Measurements from ENCODE around the gene GLMN. TPM values are rescaled to one million over a fixed set of nuclear protein-coding genes. Genes with fewer than 3 reads are reported as not detected.

GLMN gene
- total RNA-seq, 1 experiment from 2014 or later, result 23.6 TPM

GRCh38 chr1:92203105-92203504 lies 95.7 kb downstream of the GLMN start:
- no peaks in the 10 kb centered on the region for H3K79me1 ChIP-seq (ENCODE audit: insufficient read depth, low read depth, low read length, poor library complexity, severe bottlenecking)
- no peak for DNase-seq
- no peak overlapping the region for H2BK120ac ChIP-seq (ENCODE audit: low read depth, low read length, poor library complexity, severe bottlenecking)
- no peak overlapping the region for H2BK5ac ChIP-seq (ENCODE audit: insufficient read length, low read length)
- TF ChIP-seq, protein P1, sequence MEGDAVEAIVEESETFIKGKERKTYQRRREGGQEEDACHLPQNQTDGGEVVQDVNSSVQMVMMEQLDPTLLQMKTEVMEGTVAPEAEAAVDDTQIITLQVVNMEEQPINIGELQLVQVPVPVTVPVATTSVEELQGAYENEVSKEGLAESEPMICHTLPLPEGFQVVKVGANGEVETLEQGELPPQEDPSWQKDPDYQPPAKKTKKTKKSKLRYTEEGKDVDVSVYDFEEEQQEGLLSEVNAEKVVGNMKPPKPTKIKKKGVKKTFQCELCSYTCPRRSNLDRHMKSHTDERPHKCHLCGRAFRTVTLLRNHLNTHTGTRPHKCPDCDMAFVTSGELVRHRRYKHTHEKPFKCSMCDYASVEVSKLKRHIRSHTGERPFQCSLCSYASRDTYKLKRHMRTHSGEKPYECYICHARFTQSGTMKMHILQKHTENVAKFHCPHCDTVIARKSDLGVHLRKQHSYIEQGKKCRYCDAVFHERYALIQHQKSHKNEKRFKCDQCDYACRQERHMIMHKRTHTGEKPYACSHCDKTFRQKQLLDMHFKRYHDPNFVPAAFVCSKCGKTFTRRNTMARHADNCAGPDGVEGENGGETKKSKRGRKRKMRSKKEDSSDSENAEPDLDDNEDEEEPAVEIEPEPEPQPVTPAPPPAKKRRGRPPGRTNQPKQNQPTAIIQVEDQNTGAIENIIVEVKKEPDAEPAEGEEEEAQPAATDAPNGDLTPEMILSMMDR (conservative IDR thresholded peaks at IDR 0.05), result no peak
- no peak overlapping the region for H4K5ac ChIP-seq (ENCODE audit: insufficient read length, low read depth, low read length)
- no peaks in the 10 kb centered on the region for H3K23me2 ChIP-seq (ENCODE audit: insufficient read length, low read depth, low read length, poor library complexity, severe bottlenecking)
- H3K79me2 ChIP-seq (ENCODE audit: insufficient read depth, low read length), result no peaks in the 10 kb centered on the region
- H3K14ac ChIP-seq (ENCODE audit: insufficient read depth, low read length), result no peak overlapping the region
- no peak overlapping the region for H3K4me2 ChIP-seq (ENCODE audit: insufficient read depth, insufficient read length, low read length)
- H3K4ac ChIP-seq (ENCODE audit: low read depth, low read length), result no peak overlapping the region
- no peaks in the 10 kb centered on the region for H3K27me3 ChIP-seq (ENCODE audit: insufficient read depth, low read length)
- H3T11ph ChIP-seq (ENCODE audit: low read length), result no peak overlapping the region
- H3K9me3 ChIP-seq (ENCODE audit: control insufficient read depth, low read depth, low read length), result no peaks in the 10 kb centered on the region
- no peak overlapping the region for H2BK12ac ChIP-seq (ENCODE audit: insufficient read length, low read depth, low read length)
- H4K8ac ChIP-seq (replicated peaks; ENCODE audit: insufficient read length, low read depth, low read length), result no peak overlapping the region
- H2AFZ ChIP-seq (ENCODE audit: low read length), result no peak overlapping the region
- Mint-ChIP-seq H3K27me3 (ENCODE audit: low read depth) (no peaks in the 10 kb centered on the region; the same call in 1 of the 2 replicates), H3K4me1 (no peaks in the 10 kb centered on the region), H3K9me3 (0 out of 5 replicates have a peak, but pooled peaks cover 0 to 2% of the 10 kb centered on the region in 2 experiments), H3K4me3 (no peak overlapping the region), H3K36me3 (ENCODE audit: insufficient read depth in 1 of 3, low read depth in 3 of 3) (no peaks in the 10 kb centered on the region), H3K27ac (no peak overlapping the region)
- H2BK20ac ChIP-seq (ENCODE audit: low read depth, low read length, poor library complexity, severe bottlenecking), result no peak overlapping the region
- H2BK15ac ChIP-seq (ENCODE audit: low read depth, low read length), result no peak overlapping the region
- no peak overlapping the region for H4K91ac ChIP-seq (ENCODE audit: insufficient read length, low read depth, low read length)
- no peak overlapping the region for H3K23ac ChIP-seq (ENCODE audit: insufficient read length, low read depth, low read length)
- H3K4me1 ChIP-seq (ENCODE audit: insufficient read depth, low read length), result no peaks in the 10 kb centered on the region
- H4K20me1 ChIP-seq (ENCODE audit: control insufficient read depth, insufficient read depth, insufficient read length), result no peaks in the 10 kb centered on the region
- no peak overlapping the region for H3K27ac ChIP-seq (ENCODE audit: insufficient read length, low read depth, low read length)
- H2AK5ac ChIP-seq (ENCODE audit: insufficient read length, low read length), result no peak overlapping the region
- no peak overlapping the region for H3K9ac ChIP-seq (ENCODE audit: extremely low read depth, insufficient read length, low read length)
- H3K56ac ChIP-seq (ENCODE audit: insufficient read length, low read depth, low read length), result no peak overlapping the region
- H3K18ac ChIP-seq (ENCODE audit: insufficient read length, low read depth, low read length), result no peak overlapping the region
